Ureter (tissue), 1 donor: ENCODE data around the gene DCP2. TPM values are rescaled to one million over a fixed set of nuclear protein-coding genes. Genes with fewer than 3 reads are reported as not detected.

Source experiments
- DNase-seq: peaks from one replicate; pipeline ENCODE4 v3.0.0-alpha.2; 2020; ENCODE audit warnings: low spot score
- total RNA-seq: library from RNA; stranded (reverse); gene quantifications from one replicate; pipeline ENCODE4 v1.2.4, GENCODE V29; 2023
- donor health status: DM: yes; HTN: yes; CAD: no.

DCP2 gene
- total RNA-seq, 1 donor from 2014 or later = 42.2 TPM

DNA sequence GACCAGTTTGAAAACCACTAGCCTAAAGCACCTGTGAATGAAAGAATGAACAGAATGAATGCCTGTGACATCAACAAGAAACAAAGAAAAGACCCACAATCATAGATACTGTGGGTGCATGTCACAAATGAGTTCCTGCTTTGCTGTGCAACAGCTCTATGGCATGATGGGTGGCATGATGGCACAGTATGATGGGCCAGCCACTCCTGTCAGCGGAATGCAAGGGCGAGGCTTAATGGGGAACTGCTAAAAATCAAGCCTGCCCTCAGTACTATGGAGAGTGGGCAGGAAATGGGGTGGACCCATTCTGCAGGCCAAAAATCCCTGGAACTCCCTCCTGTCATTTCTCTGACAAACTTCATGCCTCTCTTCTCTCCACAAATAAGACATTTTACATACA, 89.0 kb downstream of the DCP2 start:
- DNase-seq = no peak

DNA sequence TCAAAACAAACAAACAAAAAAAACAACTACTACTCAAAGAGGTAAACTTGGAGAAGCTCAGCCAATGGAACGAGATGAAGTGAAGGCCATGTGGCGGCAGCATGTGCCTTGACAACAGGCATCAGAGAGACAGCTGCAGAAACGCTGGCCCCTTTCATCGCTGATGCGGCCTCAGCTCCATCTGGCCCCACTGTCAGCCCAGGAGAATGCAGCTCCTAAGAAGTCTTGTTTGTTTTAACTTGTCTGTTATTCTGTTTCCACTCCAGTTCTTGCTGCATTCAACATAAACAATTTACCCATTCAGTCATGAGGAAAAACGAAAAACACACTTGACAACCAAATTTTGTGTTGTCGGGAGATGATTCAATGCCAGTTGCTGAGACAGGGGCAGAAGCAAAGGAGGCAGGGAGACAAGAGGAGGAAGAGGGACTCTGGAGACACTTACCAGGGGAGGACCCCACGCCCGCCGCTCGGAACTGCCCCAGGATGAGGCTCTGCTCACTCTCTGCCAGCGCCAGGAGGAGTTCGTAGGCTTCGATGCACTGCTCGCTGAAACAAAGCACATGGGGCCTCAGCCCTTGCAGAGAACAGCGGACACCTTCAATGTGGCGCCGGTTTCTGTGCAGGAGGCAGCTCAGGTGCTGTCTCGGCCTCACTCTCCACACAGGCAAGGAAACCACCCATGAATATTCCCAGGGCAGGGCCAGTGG, 91.2 kb downstream of the DCP2 start:
- no peak for DNase-seq

- no peak for DNase-seq
Observed at GRCh38 chr5:113068559-113068958, 92.0 kb downstream of the DCP2 start.

Other genes with a start within 250 kb of the DCP2 start
- 40.4 TPM for gene APC, start 238.9 kb upstream of the DCP2 start, total RNA-seq
- gene SRP19, start 115.5 kb upstream of the DCP2 start, total RNA-seq = 33.7 TPM
- gene REEP5, start 54.6 kb upstream of the DCP2 start, total RNA-seq = 110 TPM